Cortex of kidney (tissue), 1 donor: ENCODE measurements around the gene ATG10.
"Not testable (repeated sequence)": the region's sequence is repeated elsewhere in the genome, so short reads cannot be mapped to it uniquely, and the experiment has no call there.

ENCODE experiments used
- DNase-seq: peaks from one replicate; lab custom pipeline; 2025; lab: John Stamatoyannopoulos, UW

The ATG10 gene

DNA sequence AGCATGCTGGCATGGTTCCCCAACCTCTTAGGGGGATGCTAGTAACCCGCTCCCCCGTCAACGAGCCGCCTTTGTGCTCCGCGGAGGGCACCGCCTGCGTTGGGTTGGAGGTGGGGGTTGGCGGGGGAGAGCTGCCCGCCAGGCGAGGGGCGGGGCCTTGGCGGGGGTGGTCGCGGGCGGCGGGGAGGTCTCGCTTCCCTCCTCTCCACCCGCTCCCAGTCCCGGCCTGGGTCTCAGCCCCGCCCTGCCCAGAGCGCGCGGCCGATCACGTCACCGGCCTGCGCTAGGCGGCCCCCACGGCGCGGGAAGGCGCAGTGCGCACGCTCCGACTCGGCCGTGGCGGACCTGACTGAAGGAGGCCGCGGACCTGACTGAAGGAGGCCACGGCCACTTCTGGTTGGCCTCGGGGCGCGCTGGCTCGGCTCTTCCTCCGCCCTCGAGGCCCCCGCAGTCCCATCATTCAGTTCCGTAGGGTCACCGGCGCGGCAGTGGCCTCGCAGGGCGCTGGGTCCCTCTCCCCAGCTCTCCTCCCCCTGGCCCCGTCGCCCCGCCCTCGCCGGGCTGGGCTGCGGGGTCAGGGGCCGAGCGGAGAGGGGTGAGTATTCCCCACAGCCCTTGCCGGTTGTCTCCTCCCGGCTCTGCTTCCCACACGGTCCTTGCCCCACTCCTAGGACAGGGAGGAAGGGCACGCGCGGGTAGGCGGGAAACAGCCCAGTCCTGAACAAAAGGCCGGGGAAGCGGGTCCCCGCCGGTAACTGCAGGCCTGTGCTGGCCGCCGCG is at the start of gene ATG10:
Gene ATG10, plus strand, starts transcription at position 312 of the 780 bp plus-strand sequence. CDS start 15,548 bp downstream, outside the sequence.
- peak; percentile 72 for DNase-seq

GRCh38 chr5:81922854-81923279 is 49.0 kb upstream of the ATG10 start:
- no peak for DNase-seq

GRCh38 chr5:81924442-81924841 is 47.4 kb upstream of the ATG10 start:
- no peak for DNase-seq

DNA sequence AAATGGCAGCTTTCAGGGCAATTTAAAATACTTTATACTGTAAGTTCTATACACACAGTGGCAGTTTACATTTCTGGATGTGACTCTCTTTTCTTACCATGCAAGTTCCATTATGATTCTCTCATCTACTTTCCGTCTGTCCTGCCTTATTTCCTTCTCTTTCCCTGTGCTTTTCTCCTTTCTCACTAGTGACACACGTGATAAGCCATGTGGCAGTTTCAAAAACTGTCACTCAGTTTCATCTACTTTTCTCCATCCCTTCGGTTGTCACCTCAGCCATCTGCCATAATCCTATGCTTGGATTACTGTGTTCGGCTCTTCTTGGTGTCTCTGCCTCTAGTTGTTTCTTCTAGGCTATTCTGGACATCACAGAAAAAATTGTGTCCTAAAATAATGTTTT is 46.8 kb upstream of the ATG10 start:
- no peak for DNase-seq

DNA sequence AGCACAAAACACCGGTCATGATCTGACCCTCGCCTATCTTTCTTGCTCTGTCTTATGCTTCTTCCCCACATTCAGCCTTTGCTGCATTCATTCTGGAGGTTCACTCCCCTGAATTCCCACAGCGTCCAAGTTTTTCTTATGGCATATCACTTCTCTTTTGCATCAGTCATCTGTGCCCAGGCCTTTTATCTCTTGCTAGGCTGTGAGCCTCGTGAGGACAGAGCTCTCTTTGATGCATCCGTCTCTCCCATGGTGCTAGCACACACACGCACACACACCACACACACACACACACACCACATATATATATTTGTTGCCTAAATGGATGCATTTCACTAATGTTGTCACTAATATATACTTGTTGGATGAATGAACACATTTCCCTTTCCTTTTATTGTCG is 45.8 kb upstream of the ATG10 start:
- no peak for DNase-seq

GRCh38 chr5:81936066-81936465 is 35.8 kb upstream of the ATG10 start:
- no peak for DNase-seq

DNA sequence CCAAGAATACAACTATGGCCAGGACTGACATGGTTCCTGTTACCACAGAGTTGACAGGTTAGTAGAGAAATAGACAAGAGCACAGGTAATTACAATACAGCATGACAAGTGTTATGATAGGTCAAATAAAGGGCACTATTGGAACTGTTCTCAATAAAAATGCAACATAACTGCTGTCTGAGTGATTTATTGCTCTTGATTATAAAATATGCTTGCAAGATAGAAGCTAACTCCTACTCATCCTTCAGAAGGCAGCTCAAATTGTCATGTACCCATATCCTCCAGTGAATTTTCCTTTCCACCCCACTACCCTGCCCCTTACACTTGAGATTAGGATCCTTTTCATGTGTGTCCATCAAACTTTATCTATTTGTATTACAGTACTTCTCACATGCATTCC is 35.1 kb upstream of the ATG10 start:
- no peak for DNase-seq

DNA sequence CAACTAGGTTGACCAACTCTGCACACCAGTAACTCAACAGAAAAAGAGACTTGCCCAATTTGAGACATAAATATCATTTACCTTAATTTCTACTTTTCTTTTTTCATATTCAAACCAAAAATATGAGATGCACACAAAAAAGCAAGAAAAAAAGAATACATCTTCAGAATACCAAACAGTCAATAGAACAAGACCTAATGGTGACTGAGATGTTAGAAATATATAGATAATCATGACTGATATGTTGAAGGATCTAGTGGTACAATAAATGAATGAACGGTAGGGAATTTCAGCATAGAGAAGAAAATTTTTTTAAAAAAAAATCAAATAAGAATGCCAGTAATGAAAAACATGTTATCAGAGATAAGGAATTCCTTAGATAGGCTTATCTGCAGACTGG is 29.1 kb upstream of the ATG10 start:
- no peak for DNase-seq

DNA sequence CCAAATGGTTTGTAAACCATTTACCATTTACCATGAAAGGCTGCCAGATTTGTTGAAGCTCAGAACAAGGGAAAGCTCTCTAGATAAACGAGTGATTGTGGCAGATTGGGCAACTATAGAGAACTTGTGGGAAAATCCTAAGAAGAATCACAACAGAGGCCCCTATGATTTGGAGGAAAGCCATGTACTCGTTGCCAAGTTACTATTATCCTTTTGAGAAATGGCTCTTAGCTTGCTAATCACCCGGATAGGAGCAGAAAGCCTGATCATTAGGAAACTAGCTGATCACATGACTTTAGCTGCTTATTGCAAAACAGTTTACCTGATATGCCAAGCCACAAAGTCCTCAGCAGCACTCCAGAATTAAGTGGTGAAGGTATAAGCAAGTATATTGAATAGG is 23.5 kb upstream of the ATG10 start:
- no peak for DNase-seq

DNA sequence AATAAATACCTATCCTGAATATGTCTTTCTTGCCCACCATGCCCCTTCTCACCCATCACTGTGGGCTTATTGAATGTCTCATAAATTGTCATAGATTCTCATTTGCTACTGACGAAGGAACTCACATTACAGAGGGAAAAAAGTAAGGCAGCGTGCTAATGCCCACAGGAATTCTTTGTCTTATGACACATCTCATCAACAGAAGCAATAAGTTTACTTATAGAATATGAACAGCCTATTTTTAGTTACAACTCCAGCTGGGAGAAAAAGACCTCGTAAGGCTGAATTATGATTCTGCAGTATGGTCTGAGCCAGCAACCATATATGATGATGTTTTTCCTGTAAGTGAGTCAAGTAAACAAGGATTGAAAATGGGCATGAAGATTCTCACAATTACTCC is 22.4 kb upstream of the ATG10 start:
- no peak for DNase-seq

GRCh38 chr5:81950996-81951395 is 20.8 kb upstream of the ATG10 start:
- DNase-seq = no peak

- DNase-seq = not testable (repeated sequence)
Observed at GRCh38 chr5:81954796-81955195, 17.0 kb upstream of the ATG10 start.

- not testable (repeated sequence) for DNase-seq
Observed at GRCh38 chr5:81958129-81958528, 13.7 kb upstream of the ATG10 start.

GRCh38 chr5:81961651-81962440 is 10.0 kb upstream of the ATG10 start:
- no peak for DNase-seq

GRCh38 chr5:81963544-81963943 is 8.3 kb upstream of the ATG10 start:
- no peak for DNase-seq

DNA sequence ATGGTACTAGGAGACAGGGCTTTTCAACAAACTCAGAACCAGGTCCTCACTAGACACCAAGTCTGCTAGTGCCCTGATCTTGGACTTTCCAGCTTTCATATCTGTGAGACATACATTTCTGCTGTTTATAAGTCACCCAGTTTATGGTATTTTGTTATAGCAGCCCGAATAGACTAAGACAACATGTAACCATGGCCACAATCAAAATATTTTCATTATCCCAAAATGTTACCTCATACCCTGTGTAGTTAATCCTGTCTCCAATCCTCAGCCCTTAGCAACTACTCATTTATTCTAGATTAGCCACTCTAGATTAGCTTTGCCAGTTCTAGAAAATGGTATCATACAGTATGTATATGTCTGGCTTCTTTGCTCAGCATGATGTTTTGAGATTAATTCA is 6.3 kb upstream of the ATG10 start:
- DNase-seq = no peak

- no peak for DNase-seq
Observed at GRCh38 chr5:81969226-81969625, 2.6 kb upstream of the ATG10 start.

DNA sequence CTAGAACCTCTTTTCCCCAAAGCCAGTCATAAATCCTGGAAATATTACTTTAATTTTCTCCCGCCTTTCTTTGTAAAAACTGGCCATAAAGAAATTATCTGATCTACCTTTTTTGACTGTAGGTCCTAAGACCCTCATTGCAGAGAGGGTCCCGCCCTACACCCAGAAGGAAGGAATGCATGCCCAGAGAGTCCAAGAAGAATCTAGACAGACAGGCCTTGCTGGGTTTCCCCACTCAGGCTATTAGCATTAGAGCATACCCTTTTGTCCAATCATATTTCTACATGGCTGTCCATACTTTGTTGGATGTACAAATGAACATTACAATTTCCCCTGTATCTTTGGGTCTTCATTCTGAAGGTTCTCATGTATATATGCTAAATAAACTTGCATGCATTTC is 1.9 kb upstream of the ATG10 start:
- no peak for DNase-seq

DNA sequence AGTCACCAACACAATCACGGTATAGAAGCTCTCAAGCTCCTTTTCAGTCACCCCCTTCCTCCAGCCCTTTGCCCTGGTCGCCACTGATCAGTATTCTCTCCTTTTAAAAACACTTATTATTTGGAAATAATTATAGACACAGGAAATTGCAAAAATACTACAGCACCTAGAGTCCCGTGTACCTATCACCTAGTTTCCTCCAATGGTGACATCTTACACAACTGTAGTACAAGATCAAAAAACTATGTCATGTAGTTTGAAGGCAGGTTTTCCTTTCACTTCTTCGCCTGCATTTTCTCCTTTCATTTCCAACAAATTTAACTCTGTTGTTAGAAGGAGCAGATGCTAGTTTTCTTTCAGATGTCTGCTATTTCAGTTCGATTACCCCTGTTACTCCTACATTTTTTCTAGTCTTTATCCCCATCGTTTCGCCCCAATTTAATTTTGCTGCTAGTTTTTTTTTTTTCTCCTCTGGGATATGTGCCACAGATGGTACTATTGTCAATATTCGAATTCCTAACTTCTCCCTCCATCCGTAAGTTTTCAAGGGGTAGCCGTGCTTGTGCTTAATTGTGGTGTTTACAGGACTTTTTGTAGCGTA is 612 bp upstream of the ATG10 start:
- DNase-seq = no peak

GRCh38 chr5:81972492-81972783 is 615 bp downstream of the ATG10 start:
- no peak for DNase-seq

GRCh38 chr5:81980160-81980559 is 8.3 kb downstream of the ATG10 start:
- DNase-seq = no peak

GRCh38 chr5:81980598-81981260 is 8.9 kb downstream of the ATG10 start:
- no peak for DNase-seq
